ENCODE results near the gene PHACTR2. TPM values are rescaled to one million over a fixed set of nuclear protein-coding genes. Genes with fewer than 3 reads are reported as not detected.

The PHACTR2 gene
- total and polyA plus RNA-seq, 10 of the 15 experiments (the other 5 are each of a cell fraction or from before 2014, with no cell fraction given), result 1.4 to 19.1 (median 5.3) TPM

GRCh38 chr6:143694560-143694959, 16.8 kb downstream of the PHACTR2 start:
- ChIA-PET RAD21 (ENCODE audit: unreplicated experiment) (no interaction called here), SMC1A (ENCODE audit: uncharacterized antibody, unreplicated experiment) (no interaction called here), POLR2A (no interaction called here), CTCF (no interaction called here)
- no peak overlapping the region for H3K9ac ChIP-seq (ENCODE audit: control insufficient read depth, insufficient read depth, low read length)
- H3K36me3 ChIP-seq (ENCODE audit: control insufficient read depth in 2 of 2, insufficient read depth in 2 of 2, low read length in 1 of 2), result no peaks in the 10 kb centered on the region
- no peaks in the 10 kb centered on the region for H4K20me1 ChIP-seq (ENCODE audit: control insufficient read depth, insufficient read depth)
- no peaks in the 10 kb centered on the region for H3K27me3 ChIP-seq (replicated peaks in 1 of 2; ENCODE audit: control insufficient read depth in 2 of 2, insufficient read depth in 2 of 2, low read length in 1 of 2)
- 54% methylated on average over 7 of the region's 7 CpGs for WGBS (ENCODE audit: insufficient coverage, insufficient replicate concordance, low lambda C conversion rate, missing lambda C conversion rate)
- no TSS peak for BruUV-seq (replicated peaks)
- FAIRE-seq (no peak), DNase-seq (ENCODE audit: low read depth, low spot score) (no peak), ATAC-seq (no peak)
- H3K4me2 ChIP-seq (ENCODE audit: control insufficient read depth, insufficient read depth), result no peak overlapping the region
- no peaks in the 10 kb centered on the region for H3K9me3 ChIP-seq (replicated peaks; ENCODE audit: control insufficient read depth, insufficient read depth, low read length)
- peaks cover 6% of the 10 kb centered on the region; the same call in 1 of the 2 replicates for H3K4me1 ChIP-seq (ENCODE audit: control insufficient read depth, insufficient read depth, low read length)
- no peaks in the 10 kb centered on the region for H3K79me2 ChIP-seq (ENCODE audit: control insufficient read depth, insufficient read depth, low read length)
- no peak overlapping the region for H3K27ac ChIP-seq (ENCODE audit: control insufficient read depth, insufficient read depth)
- no peak overlapping the region for H3K4me3 ChIP-seq
- in situ Hi-C loops (cut with MboI) (no loop called here), intact Hi-C loops (cut with micrococcal nuclease; ENCODE audit: unreplicated experiment) (no loop called here)
- no peak overlapping the region for H2AFZ ChIP-seq (ENCODE audit: control insufficient read depth, low read depth, low read length)
- TF ChIP-seq JUNB (IDR thresholded peaks at IDR 0.05) (peak; percentile 19; the same call in 1 of the 2 replicates), USF1 (IDR thresholded peaks at IDR 0.05; ENCODE audit: borderline replicate concordance, extremely low read length, insufficient read depth, low read depth, low read length) (no peak)

GRCh38 chr6:143695130-143695968, 17.6 kb downstream of the PHACTR2 start:
- 34% methylated on average over 7 of the region's 7 CpGs for WGBS (ENCODE audit: insufficient coverage, insufficient replicate concordance, low lambda C conversion rate, missing lambda C conversion rate)

More at GRCh38 chr6:143695130-143695968, 17.6 kb downstream of the PHACTR2 start:
- no peak for FAIRE-seq
- no peak overlapping the region for H3K27ac ChIP-seq (ENCODE audit: control insufficient read depth, insufficient read depth)
- ChIA-PET SMC1A (ENCODE audit: uncharacterized antibody, unreplicated experiment) (no interaction called here), POLR2A (no interaction called here), RAD21 (ENCODE audit: unreplicated experiment) (no interaction called here), CTCF (no interaction called here)
- no peak overlapping the region for H3K4me2 ChIP-seq (ENCODE audit: control insufficient read depth, insufficient read depth)
- intact Hi-C loops (cut with micrococcal nuclease; ENCODE audit: unreplicated experiment), result no loop called here
- H3K4me3 ChIP-seq, result no peak overlapping the region
- H3K9me3 ChIP-seq (replicated peaks; ENCODE audit: control insufficient read depth, insufficient read depth, low read length), result no peaks in the 10 kb centered on the region
- no peaks in the 10 kb centered on the region for H4K20me1 ChIP-seq (ENCODE audit: control insufficient read depth, insufficient read depth)
- no TSS peak for BruUV-seq (replicated peaks)
- H3K36me3 ChIP-seq (ENCODE audit: control insufficient read depth in 2 of 2, insufficient read depth in 2 of 2, low read length in 1 of 2), result no peaks in the 10 kb centered on the region
- DNase-seq (ENCODE audit: low read depth, low spot score), result no peak
- no peak overlapping the region for H2AFZ ChIP-seq (ENCODE audit: control insufficient read depth, low read depth, low read length)
- ATAC-seq, result no peak
- H3K27me3 ChIP-seq (replicated peaks in 1 of 2; ENCODE audit: control insufficient read depth in 2 of 2, insufficient read depth in 2 of 2, low read length in 1 of 2), result no peaks in the 10 kb centered on the region
- TF ChIP-seq ELK1 (IDR thresholded peaks at IDR 0.05; ENCODE audit: low read depth, low read length) (no peak), RELA (IDR thresholded peaks at IDR 0.05; ENCODE audit: borderline replicate concordance, partially characterized antibody) (no peak), ZSCAN29 (IDR thresholded peaks at IDR 0.05) (no peak), RAD51 (IDR thresholded peaks at IDR 0.05) (no peak), CTCF (IDR thresholded peaks at IDR 0.05 in 2 of 3, conservative IDR thresholded peaks at IDR 0.05 in 1 of 3; ENCODE audit: control insufficient read depth in 2 of 3, extremely low read depth in 1 of 3, insufficient read depth in 1 of 3, low read depth in 3 of 3, low read length in 3 of 3) (no peak), MYB (IDR thresholded peaks at IDR 0.05; ENCODE audit: borderline replicate concordance, low read depth, low read length) (no peak), SMC3 (IDR thresholded peaks at IDR 0.05; ENCODE audit: borderline replicate concordance, low read length) (no peak), ATF2 (IDR thresholded peaks at IDR 0.05; ENCODE audit: low read length) (no peak), SREBF2 (IDR thresholded peaks at IDR 0.05; ENCODE audit: low read length) (no peak)
- peaks cover 6% of the 10 kb centered on the region; the same call in 1 of the 2 replicates for H3K4me1 ChIP-seq (ENCODE audit: control insufficient read depth, insufficient read depth, low read length)
- no peaks in the 10 kb centered on the region for H3K79me2 ChIP-seq (ENCODE audit: control insufficient read depth, insufficient read depth, low read length)
- in situ Hi-C loops (cut with MboI), result no loop called here
- H3K9ac ChIP-seq (ENCODE audit: control insufficient read depth, insufficient read depth, low read length), result no peak overlapping the region
